K562 (cell line): ENCODE data around the gene CDHR1. TPM values are rescaled to one million over a fixed set of nuclear protein-coding genes. Genes with fewer than 3 reads are reported as not detected.

Source experiments
- ETV6 ChIP-seq, 3 experiments: fragments of 150-350 bp in 1 of 3; sonication (generic) in 1 of 3; formaldehyde crosslinking in 1 of 3; IDR thresholded peaks; 2 replicates each; pipeline versions ENCODE4 v1.6.1 to v1.8.0; 2014 to 2022; ENCODE audit warnings: borderline replicate concordance in 2 of 3, low read depth in 2 of 3, antibody characterized with exemption in 1 of 3, low read length in 1 of 3, mild to moderate bottlenecking in 1 of 3, missing genetic modification reagents in 1 of 3
- HDAC1 ChIP-seq, 2 experiments: fragments of 450-650 bp; IDR thresholded peaks; 2 replicates each; pipeline ENCODE4 v1.6.1; 2016 to 2017; ENCODE audit warnings: inconsistent platforms in 1 of 2, mild to moderate bottlenecking in 1 of 2, moderate library complexity in 1 of 2
- LCOR ChIP-seq: sonication (generic); formaldehyde crosslinking; IDR thresholded peaks from 2 replicates; pipeline ENCODE4 v1.8.0; 2022; ENCODE audit warnings: mild to moderate bottlenecking, missing genetic modification reagents
- MEF2D ChIP-seq: conservative IDR thresholded peaks from 2 replicates; pipeline ENCODE4 v1.6.1; 2016; ENCODE audit warnings: low read depth, missing genetic modification characterization, missing compliant biosample characterization
- MGA ChIP-seq: fragments of 450-650 bp; IDR thresholded peaks from 2 replicates; pipeline ENCODE4 v1.6.1; 2016; ENCODE audit warnings: mild to moderate bottlenecking, moderate library complexity
- POLR2AphosphoS2 ChIP-seq: IDR thresholded peaks from 2 replicates; pipeline ENCODE4 v1.6.1; 2012; ENCODE audit warnings: low read length, improper control_type of control experiment
- RERE ChIP-seq: sonication (generic); formaldehyde crosslinking; IDR thresholded peaks from 2 replicates; pipeline ENCODE4 v1.8.0; 2023; ENCODE audit warnings: missing genetic modification reagents, mild to moderate bottlenecking, borderline replicate concordance
- RNF2 ChIP-seq: sonication (generic); IDR thresholded peaks from 2 replicates; pipeline ENCODE4 v1.6.1; 2016
- ZNF75A ChIP-seq: fragments of 450-650 bp; formaldehyde crosslinking; IDR thresholded peaks from 2 replicates; pipeline ENCODE4 v1.4.0; 2020; ENCODE audit warnings: mild to moderate bottlenecking
- polyA plus RNA-seq, 8 experiments: library from polyadenylated mRNA; depleted of rRNA in 4 of 8; stranded (reverse) in 5 of 8; unstranded in 3 of 8; fragments of >200 nt; fragmentation: Nextera tagmentation in 2 of 8; fragmentation: Illumina TruSeq in 1 of 8; extraction: Ambion mirVana in 2 of 8; extraction: Trizol in 1 of 8; gene quantifications; 2 replicates each; pipeline versions ENCODE4 v1.2.1 to v1.2.3, GENCODE V29; 2011 to 2014; ENCODE audit warnings: inconsistent platforms in 1 of 8, missing spikeins in 1 of 8
- total RNA-seq, 7 experiments: library from RNA; depleted of rRNA in 6 of 7; stranded (reverse); fragments of >200 nt in 6 of 7; fragmentation: Illumina TruSeq in 2 of 7; extraction: Trizol in 2 of 7; gene quantifications; 2 replicates each; pipeline versions ENCODE4 v1.2.1 to v1.2.3, GENCODE V29; 2011 to 2021; ENCODE audit warnings: low replicate concordance in 1 of 7

Gene CDHR1
- total and polyA plus RNA-seq, 9 of the 15 experiments (the other 6 are each of a cell fraction or from before 2014, with no cell fraction given): 0.03 to 0.99 (median 0.20) TPM

- TF ChIP-seq MGA (peak; percentile 99), LCOR (CRISPR knock-in tag) (peak; percentile 78), POLR2AphosphoS2 (no peak), RERE (0 out of 2 replicates have a peak, but pooled peaks have one; percentile 47), ETV6 (IDR thresholded peaks at IDR 0.05; ENCODE audit: borderline replicate concordance in 1 of 2, low read depth in 2 of 2, low read length in 1 of 2) (no peak), ETV6 (CRISPR knock-in tag; IDR thresholded peaks at IDR 0.05; ENCODE audit: borderline replicate concordance) (peak; percentile 93; the same call in 1 of the 2 replicates), MEF2D (tag) (0 out of 2 replicates have a peak, but pooled peaks have one; percentile 17), RNF2 (peak; percentile 75), ZNF75A (no peak), HDAC1 (IDR thresholded peaks at IDR 0.05) (no peak)
Observed at GRCh38 chr10:84256510-84257342, 62.4 kb downstream of the CDHR1 start (continued).
